HG02840 (cell line): Measurements from ENCODE around the gene BTBD7.

ENCODE experiments used
- ATAC-seq: cut with Tn5 transposase; IDR thresholded peaks from one replicate; pipeline ENCODE4 v1.9.1; 2021; ENCODE audit warnings: mild to moderate bottlenecking, moderate library complexity, moderate number of reproducible peaks; ENCODE audit not compliant: unreplicated experiment, low FRiP score

The BTBD7 gene

GRCh38 chr14:93201155-93201704 lies 131.6 kb downstream of the BTBD7 start:
- ATAC-seq = no peak

GRCh38 chr14:93200553-93200952 lies 132.3 kb downstream of the BTBD7 start:
- ATAC-seq = no peak

GRCh38 chr14:93199031-93199430 lies 133.8 kb downstream of the BTBD7 start:
- ATAC-seq = no peak

GRCh38 chr14:93195316-93195999 lies 137.4 kb downstream of the BTBD7 start:
- no peak for ATAC-seq
